Stimulated activated CD8-positive, alpha-beta memory T cell treated with anti-CD3 and anti-CD28 coated beads, Interleukin-4, amount 100 ng/mL, for 4 hours (primary cell): ENCODE data around the gene KLK3.

Experiments
- DNase-seq, 2 donors: peaks; one replicate each; pipeline ENCODE4 v3.0.0-alpha.2; 2020; ENCODE audit warnings: low read depth in 2 of 2, low spot score in 1 of 2

KLK3 gene

GRCh38 chr19:50896591-50897190 lies 42.0 kb downstream of the KLK3 start:
- no peak for DNase-seq

GRCh38 chr19:50897191-50897607 lies 42.5 kb downstream of the KLK3 start:
- no peak for DNase-seq

GRCh38 chr19:50897612-50898011 lies 42.9 kb downstream of the KLK3 start:
- no peak for DNase-seq

GRCh38 chr19:50898018-50898417 lies 43.3 kb downstream of the KLK3 start:
- DNase-seq = no peak

GRCh38 chr19:50899569-50899968 lies 44.9 kb downstream of the KLK3 start:
- DNase-seq = no peak

GRCh38 chr19:50902640-50903039 lies 47.9 kb downstream of the KLK3 start:
- no peak for DNase-seq

- DNase-seq = no peak
These were observed 51.5 kb downstream of the KLK3 start for GRCh38 chr19:50906217-50906616.

- no peak for DNase-seq
These were observed 53.6 kb downstream of the KLK3 start for GRCh38 chr19:50908336-50908735.

GRCh38 chr19:50909240-50910070 lies 54.7 kb downstream of the KLK3 start:
- DNase-seq = no peak
